KOPT-K1 (cell line): ENCODE results near the gene DYNLT2.
"Not testable (repeated sequence)": the region's sequence is repeated elsewhere in the genome, so short reads cannot be mapped to it uniquely, and the experiment has no call there.

Source experiments
- H3K27ac ChIP-seq: fragments of 200-600 bp; sonication (generic); 2 replicates; pipeline ENCODE4 v1.5.1; 2016; ENCODE audit warnings: antibody characterized with exemption, mild to moderate bottlenecking, low read depth, low read length; ENCODE audit not compliant: poor library complexity, severe bottlenecking
- H3K36me3 ChIP-seq: fragments of 200-600 bp; sonication (generic); 2 replicates; pipeline ENCODE4 v1.5.1; 2017; ENCODE audit warnings: antibody characterized with exemption, mild to moderate bottlenecking, low read length, moderate library complexity; ENCODE audit not compliant: insufficient read depth
- H3K9me3 ChIP-seq: fragments of 200-600 bp; sonication (generic); 2 replicates; pipeline ENCODE4 v1.5.1; 2017; ENCODE audit warnings: antibody characterized with exemption, low read length, mild to moderate bottlenecking; ENCODE audit not compliant: insufficient read depth, poor library complexity, severe bottlenecking

The DYNLT2 gene

DNA sequence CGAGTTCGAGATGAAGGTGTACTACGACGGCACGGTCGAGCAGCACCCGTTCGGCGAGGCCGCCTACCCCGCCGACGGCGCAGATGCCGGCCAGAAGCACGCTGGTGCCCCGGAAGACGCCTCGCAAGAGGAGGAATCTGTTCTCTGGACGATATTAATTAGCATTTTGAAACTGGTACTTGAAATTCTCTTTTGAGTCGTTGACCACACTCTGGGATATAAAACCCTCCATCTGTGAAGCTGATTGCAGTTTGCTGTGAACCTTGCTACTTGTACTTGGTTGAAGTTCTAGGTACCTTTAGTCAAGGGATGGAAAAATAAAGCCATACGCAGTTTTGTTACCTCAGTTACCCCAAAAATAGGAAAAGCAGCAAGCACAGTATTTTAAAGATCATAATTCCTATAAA, 48.5 kb downstream of the DYNLT2 start:
- H3K27ac ChIP-seq, result peak overlapping the region; percentile 82
- H3K36me3 ChIP-seq, result peaks cover 54% of the 10 kb centered on the region

GRCh38 chr6:169701954-169702839, 49.2 kb downstream of the DYNLT2 start, which contains the start of the genes C6orf120 and WDR27:
TSS of gene C6orf120 (plus strand) at chr6:169702126. CDS start at chr6:169702460, 334 bp downstream.
TSS of gene WDR27 (minus strand) at chr6:169702029. CDS start at chr6:169689005, 13,024 bp downstream.
- Histone ChIP-seq H3K27ac (peak within 1 kb of the TSS; percentile 82), H3K9me3 (no peaks in the 10 kb centered on the region), H3K36me3 (peaks cover 49% of the 10 kb centered on the region)

More for the DNA sequence above, 48.5 kb downstream of the DYNLT2 start:
- H3K9me3 ChIP-seq, result no peaks in the 10 kb centered on the region

DNA sequence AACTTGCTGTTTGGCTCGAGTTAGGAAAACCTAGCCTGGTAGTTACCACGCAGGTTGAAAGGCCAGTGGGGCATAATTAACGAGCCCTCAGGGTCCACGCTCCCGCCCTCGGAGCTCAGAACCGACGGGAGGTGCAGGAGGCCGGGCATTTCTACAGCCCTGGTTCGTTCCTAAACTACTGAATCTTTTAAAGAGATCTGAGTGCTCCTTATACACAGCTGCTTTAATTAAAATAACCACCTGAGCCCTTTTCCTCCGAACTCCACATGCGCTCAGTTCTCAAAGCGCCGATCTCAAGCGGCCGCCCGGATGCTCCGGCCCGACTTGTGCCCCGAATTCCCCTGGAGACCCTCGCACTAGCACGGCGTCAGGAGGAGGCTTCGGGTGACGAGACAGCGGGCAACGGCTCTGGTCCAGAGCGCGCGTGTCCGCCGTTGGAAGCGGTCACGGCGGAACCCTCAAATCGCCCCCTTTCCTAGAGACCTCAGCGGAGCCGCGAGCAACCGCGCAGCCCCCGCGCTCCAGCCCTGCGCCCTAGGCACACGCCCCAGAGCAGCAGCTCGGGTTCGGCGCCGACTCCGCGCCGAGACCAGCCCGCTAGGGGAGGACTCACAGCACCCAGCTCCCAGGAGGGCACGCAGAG, 49.9 kb downstream of the DYNLT2 start:
- H3K27ac ChIP-seq, result peak overlapping the region; percentile 82
- H3K9me3 ChIP-seq, result peaks cover 3% of the 10 kb centered on the region
- peaks cover 41% of the 10 kb centered on the region for H3K36me3 ChIP-seq

DNA sequence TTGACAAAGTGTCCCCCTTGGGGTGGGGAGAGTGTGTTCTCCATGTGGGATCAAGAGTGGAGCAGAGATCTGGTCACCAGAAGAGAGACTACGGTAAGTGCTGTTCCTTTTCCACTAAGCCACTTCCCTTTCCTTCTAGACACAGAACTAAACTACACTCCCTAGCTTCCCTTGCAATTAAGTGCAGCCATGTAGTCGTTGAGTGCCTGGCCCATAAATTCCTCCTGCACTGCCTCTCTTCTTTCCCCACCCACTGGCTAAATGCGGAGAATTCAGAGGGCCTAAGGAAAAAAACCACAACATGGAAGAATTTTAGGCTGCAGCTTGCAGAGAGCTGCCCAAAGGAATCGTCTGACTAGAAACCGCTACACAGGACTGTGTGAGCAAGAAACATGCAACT, 51.1 kb downstream of the DYNLT2 start:
- Histone ChIP-seq H3K27ac (no peak overlapping the region), H3K36me3 (peaks cover 30% of the 10 kb centered on the region), H3K9me3 (peaks cover 15% of the 10 kb centered on the region)

GRCh38 chr6:169697115-169697514, 54.3 kb downstream of the DYNLT2 start:
- H3K9me3 ChIP-seq, result peaks cover 20% of the 10 kb centered on the region
- H3K36me3 ChIP-seq, H3K27ac ChIP-seq: not testable (repeated sequence)

DNA sequence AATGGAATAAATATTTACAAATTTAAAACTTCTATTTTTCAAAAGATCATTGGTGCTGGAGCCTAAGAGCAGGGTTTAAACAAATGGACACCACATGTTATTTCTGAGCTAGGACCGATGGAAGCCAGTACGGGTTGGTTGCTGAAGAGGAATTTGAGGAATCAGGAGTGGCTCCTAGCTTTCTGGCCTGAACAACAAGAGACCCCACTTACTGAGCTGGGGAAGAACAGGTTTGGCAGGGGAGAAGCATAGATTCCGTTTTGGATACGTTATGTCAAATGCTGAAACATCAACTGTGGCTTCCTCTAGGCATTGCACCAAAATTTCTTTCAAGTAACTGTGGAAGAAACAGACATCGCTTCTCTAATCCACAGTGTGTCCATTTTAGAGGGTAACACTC, 56.2 kb downstream of the DYNLT2 start:
- Histone ChIP-seq H3K36me3 (peaks cover 5% of the 10 kb centered on the region; the same call in 1 of the 2 replicates), H3K9me3 (peaks cover 25% of the 10 kb centered on the region), H3K27ac (no peak overlapping the region)

- Histone ChIP-seq H3K36me3 (peaks cover 11% of the 10 kb centered on the region), H3K9me3 (peaks cover 30% of the 10 kb centered on the region), H3K27ac (no peak overlapping the region)
These were observed 58.9 kb downstream of the DYNLT2 start for GRCh38 chr6:169692516-169692915.

- Histone ChIP-seq H3K27ac (no peak overlapping the region), H3K9me3 (peaks cover 31% of the 10 kb centered on the region), H3K36me3 (peaks cover 22% of the 10 kb centered on the region)
These were observed 60.1 kb downstream of the DYNLT2 start for GRCh38 chr6:169691260-169691659.
